ENCODE measurements around the gene ANKRD13A.
"Not testable (repeated sequence)": the region's sequence is repeated elsewhere in the genome, so short reads cannot be mapped to it uniquely, and the experiment has no call there.

ANKRD13A gene

DNA sequence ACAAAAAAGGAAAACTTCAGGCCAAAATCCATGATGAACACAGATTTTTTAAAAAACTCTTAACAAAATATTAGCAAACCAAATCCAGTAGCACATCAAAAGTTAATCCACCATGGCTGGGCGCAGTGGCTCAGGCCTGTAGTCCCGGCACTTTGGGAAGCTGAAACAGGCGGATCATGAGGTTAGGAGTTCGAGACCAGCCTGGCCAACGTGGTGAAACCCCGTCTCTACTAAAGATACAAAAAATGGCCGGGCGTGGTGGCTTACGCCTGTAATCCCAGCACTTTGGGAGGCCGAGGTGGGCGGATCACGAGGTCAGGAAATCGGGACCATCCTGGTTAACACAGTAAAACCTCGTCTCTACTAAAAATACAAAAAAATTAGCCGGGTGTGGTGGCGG lies 13.0 kb upstream of the ANKRD13A start:
- not testable (repeated sequence) for DNase-seq

DNA sequence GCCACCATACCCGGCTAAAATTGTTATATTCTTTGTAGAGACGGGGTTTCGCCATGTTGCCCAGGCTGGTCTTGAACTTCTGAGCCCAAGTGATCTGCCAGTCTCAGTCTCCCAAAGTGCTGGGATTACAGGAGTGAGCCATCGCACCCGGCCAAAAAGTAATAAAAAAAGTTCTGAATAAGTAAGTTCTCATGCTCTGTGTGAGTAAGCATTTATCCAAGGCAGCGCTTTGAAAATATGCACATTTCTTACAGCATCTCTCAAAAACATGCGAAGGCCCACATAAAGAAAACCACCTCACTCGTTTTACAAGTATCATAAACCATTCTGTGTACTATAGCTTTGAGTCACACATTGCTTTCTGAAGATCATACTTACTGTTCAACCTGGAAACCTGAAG lies 11.6 kb upstream of the ANKRD13A start:
- no peak for DNase-seq

- DNase-seq, result no peak
These were observed 11.0 kb upstream of the ANKRD13A start for GRCh38 chr12:109988274-109988673.

GRCh38 chr12:109988903-109989302 lies 10.3 kb upstream of the ANKRD13A start:
- DNase-seq, result no peak

- no peak for DNase-seq
These were observed 9.8 kb upstream of the ANKRD13A start for GRCh38 chr12:109989380-109989779.

GRCh38 chr12:109991586-109991985 lies 7.6 kb upstream of the ANKRD13A start:
- DNase-seq, result no peak

DNA sequence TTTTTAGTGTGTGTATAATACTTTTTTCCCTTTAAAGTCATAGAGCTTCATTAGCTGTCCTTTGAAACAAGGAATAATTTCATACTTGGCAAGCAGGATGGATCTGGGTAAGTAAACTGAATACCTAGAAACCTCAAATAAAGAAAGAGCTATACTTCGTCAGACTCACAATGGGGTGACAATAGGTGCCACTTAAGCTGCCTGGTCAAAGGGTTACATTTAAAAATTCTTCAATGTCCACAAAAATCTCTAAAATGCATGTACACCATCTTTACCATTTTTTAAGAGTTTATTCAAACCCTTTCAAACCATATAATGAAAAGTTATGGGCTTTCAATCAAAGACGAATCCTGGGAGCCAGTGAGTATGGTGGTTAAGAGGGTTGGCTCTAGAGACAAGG lies 6.1 kb upstream of the ANKRD13A start:
- DNase-seq, result no peak

DNA sequence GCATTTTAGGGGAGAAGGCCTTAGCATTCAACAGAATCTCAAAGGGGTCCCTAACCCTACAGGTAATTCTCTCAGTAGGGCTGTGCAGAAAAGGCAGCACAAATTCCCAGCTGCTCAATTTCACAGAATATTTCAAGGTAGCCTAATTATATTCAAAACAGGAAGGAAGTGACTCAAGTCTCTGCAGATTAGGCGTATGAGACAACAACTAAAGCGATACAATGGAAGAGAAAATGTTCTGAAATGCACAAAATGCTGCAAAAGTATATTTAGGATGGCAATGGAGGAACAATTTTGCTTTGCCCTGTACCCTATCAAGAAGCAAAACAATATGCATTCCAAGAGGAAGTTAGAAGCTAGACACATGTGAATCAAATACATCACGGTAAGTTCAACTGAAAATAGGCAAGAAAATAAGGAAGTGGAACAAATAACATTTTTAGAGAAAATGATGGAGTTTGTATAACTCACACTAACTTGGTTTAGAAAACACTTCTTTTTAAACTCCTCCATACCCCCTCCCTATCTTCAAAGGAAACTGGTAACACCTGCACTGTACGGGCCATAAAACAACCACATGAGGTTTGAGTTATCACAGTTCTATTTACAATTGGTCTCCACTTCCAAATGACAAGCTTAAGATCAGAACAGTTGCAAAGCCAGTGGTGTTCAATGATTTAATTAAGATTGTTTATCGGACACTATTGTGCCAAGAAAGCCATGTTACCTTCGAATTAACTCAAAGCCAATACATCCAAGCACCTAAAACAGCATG lies 4.6 kb upstream of the ANKRD13A start:
- DNase-seq, result no peak

DNA sequence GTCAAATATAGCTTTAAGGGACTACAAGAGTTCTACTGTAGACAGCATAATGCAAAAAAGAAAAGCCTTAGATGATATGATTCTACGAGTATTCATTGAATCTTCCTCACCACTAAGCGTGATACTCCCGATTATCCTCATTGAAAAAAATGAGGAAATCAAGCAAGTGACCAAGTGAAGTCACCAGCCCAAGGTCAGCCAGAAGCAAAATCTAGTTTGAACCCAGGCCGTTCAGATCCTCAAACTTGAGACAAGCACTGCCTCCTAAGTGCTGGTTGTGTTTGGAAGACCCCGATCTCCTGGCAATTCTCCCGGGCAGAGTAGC lies 3.9 kb upstream of the ANKRD13A start:
- no peak for DNase-seq

GRCh38 chr12:109995686-109996482 lies 3.3 kb upstream of the ANKRD13A start, which contains the start of gene GIT2:
GIT2 (minus strand) TSS chr12:109996368; CDS start chr12:109996224, 144 bp downstream.
- DNase-seq, result peak; percentile 79

- DNase-seq, result no peak
These were observed 2.8 kb upstream of the ANKRD13A start for GRCh38 chr12:109996483-109996853.

DNA sequence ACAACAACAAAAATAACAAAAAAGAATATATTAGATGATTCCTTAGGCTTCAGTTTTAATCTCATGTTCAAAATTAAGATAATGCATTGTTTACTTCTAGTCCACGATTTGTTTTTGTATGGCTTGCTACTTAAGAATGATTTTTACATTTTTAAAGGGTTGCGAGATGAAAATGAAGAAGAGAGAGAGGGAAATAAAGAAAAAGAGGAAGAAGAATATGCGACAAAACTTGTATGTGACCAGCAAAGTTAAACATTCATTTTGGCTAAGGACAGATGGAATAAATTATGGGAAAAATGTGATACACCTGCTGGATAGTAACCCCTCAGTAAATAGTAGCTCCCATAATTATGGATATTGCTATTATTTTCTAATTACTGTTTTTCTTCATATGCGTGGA lies 1.8 kb upstream of the ANKRD13A start:
- DNase-seq, result no peak

DNA sequence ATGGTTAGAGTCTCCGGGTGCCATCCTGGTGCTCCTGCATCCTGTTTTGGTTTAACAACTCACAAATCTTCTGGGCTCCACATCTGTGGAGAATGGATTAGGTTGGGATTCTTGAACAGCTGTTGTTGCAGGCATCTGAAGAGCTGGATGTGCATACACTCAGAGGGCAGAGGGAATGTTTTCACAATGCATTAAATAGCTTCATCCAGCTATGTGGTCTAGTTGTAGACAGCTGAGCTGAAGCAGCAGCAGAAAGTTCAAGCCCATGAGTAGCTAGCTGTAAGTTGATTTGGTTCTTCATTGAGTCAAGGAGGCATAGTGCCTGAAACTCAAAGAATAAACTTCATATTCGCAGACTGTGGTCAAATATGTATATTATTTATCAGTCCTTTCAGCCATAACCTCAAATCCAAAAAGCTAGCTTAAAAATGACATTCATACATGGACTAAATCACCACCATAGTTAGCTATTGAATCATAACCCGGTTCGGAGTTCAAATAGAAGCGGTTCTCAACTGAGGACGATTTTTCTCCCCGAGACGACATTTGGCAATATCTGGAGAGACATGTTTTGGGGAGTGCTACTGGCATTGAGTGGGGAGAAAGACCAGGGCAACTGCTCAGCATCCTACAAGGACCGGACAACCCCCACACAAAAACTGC lies 858 bp upstream of the ANKRD13A start:
- no peak for DNase-seq

DNA sequence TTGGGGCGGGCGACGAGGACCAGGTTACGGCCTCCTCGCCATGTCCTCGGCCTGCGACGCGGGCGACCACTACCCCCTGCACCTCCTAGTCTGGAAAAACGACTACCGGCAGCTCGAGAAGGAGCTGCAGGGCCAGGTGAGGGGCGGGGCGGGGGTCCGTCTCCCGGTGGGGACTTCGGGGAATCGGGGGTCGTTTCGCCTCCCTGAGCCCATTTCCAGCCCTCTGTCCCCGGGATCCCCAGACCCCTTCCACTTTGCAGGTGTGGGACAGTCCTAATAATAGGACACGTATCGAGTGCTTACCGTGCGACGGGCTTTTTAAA lies 380 bp downstream of the ANKRD13A start:
- DNase-seq, result no peak

- no peak for DNase-seq
These were observed 814 bp downstream of the ANKRD13A start for GRCh38 chr12:109999983-110000505.

- DNase-seq, result peak; percentile 19
These were observed 2.4 kb downstream of the ANKRD13A start for GRCh38 chr12:110001596-110001995.

- no peak for DNase-seq
These were observed 3.7 kb downstream of the ANKRD13A start for GRCh38 chr12:110002676-110003515.

GRCh38 chr12:110004598-110004997 lies 5.4 kb downstream of the ANKRD13A start:
- DNase-seq, result no peak

GRCh38 chr12:110005319-110005973 lies 6.2 kb downstream of the ANKRD13A start:
- no peak for DNase-seq

DNA sequence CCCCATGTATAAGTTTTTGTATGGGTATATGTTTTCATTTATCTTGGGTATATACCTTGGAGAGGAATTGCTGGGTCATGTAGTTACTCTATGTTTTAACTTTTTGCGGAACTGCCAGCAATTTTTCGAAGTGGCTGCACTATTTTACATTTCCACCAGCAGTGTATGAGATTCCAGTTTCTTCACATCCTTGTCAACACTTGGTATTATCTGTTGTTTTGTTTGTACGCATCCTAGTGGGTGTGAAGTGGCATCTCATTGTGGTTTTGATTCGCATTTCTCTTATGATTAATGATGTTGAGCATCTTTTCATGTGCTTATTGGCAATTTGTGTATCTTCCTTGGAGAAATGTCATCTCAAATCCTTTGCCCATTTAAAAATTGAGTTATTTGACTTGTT lies 6.9 kb downstream of the ANKRD13A start:
- DNase-seq, result no peak

- DNase-seq, result no peak
These were observed 8.7 kb downstream of the ANKRD13A start for GRCh38 chr12:110007881-110008280.

Measured in T1000 (cell line).